ENCODE data around the gene MPI.

- no peak for TF ChIP-seq YY1 (IDR thresholded peaks at IDR 0.05; ENCODE audit: insufficient read depth, insufficient read length)
- TF ChIP-seq ZNF274 (IDR thresholded peaks at IDR 0.05; ENCODE audit: low read depth, low read length) = no peak
Observed at GRCh38 chr15:74890665-74890960, 771 bp downstream of the MPI start.
